HepG2 (cell line): ENCODE results near the gene OTOP2. TPM values are rescaled to one million over a fixed set of nuclear protein-coding genes. Genes with fewer than 3 reads are reported as not detected.

Experiments
- CREM ChIP-seq, 2 experiments: sonication (generic) in 1 of 2; formaldehyde crosslinking in 1 of 2; IDR thresholded peaks; 2 replicates each; pipeline versions ENCODE4 v1.4.0 to v1.6.1; 2016 to 2020; ENCODE audit warnings: antibody characterized with exemption in 1 of 2, mild to moderate bottlenecking in 1 of 2, missing genetic modification reagents in 1 of 2
- MIER2 ChIP-seq: IDR thresholded peaks from 2 replicates; pipeline ENCODE4 v1.6.1; 2016; ENCODE audit warnings: missing biosample characterization, missing genetic modification reagents
- NFKB2 ChIP-seq: sonication (generic); formaldehyde crosslinking; IDR thresholded peaks from 2 replicates; pipeline ENCODE4 v1.4.0; 2020; ENCODE audit warnings: missing genetic modification reagents, borderline replicate concordance
- NRL ChIP-seq: sonication (generic); formaldehyde crosslinking; IDR thresholded peaks from 2 replicates; pipeline ENCODE4 v1.5.0; 2020; ENCODE audit warnings: missing genetic modification reagents, mild to moderate bottlenecking, moderate library complexity, borderline replicate concordance
- PRMT3 ChIP-seq: sonication (generic); formaldehyde crosslinking; IDR thresholded peaks from 2 replicates; pipeline ENCODE4 v1.8.1; 2022; ENCODE audit warnings: low read depth, mild to moderate bottlenecking, moderate library complexity, missing genetic modification reagents, borderline replicate concordance
- RELA ChIP-seq: sonication (generic); formaldehyde crosslinking; IDR thresholded peaks from 2 replicates; pipeline ENCODE4 v1.4.0; 2020; ENCODE audit warnings: missing genetic modification reagents
- SMC3 ChIP-seq: IDR thresholded peaks from 2 replicates; pipeline ENCODE4 v1.6.1; 2011; ENCODE audit warnings: low read length, improper control_type of control experiment
- THYN1 ChIP-seq: sonication (generic); formaldehyde crosslinking; IDR thresholded peaks from 2 replicates; pipeline ENCODE4 v1.8.1; 2023; ENCODE audit warnings: low read depth, mild to moderate bottlenecking, moderate library complexity, missing genetic modification reagents, borderline replicate concordance
- YY1 ChIP-seq: IDR thresholded peaks from 2 replicates; pipeline ENCODE4 v1.6.1; 2011; ENCODE audit warnings: low read length, low read depth, moderate library complexity, mild to moderate bottlenecking; ENCODE audit not compliant: insufficient read depth, insufficient replicate concordance
- ZKSCAN8 ChIP-seq: IDR thresholded peaks from 2 replicates; pipeline ENCODE4 v1.6.1; 2016; ENCODE audit warnings: borderline replicate concordance, missing genetic modification reagents, missing compliant biosample characterization
- ZNF274 ChIP-seq: sonication (generic); formaldehyde crosslinking; IDR thresholded peaks from 2 replicates; pipeline ENCODE4 v1.5.1; 2020; ENCODE audit warnings: mild to moderate bottlenecking, missing genetic modification reagents
- polyA plus RNA-seq, 8 experiments: library from polyadenylated mRNA; depleted of rRNA in 3 of 8; stranded (reverse) in 7 of 8; unstranded in 1 of 8; fragments of >200 nt; fragmentation: Illumina TruSeq in 4 of 8; extraction: Trizol in 4 of 8; gene quantifications; 2 replicates each; pipeline versions ENCODE4 v1.2.1 to v1.2.3, GENCODE V29; 2011 to 2016; ENCODE audit warnings: low read depth in 4 of 8, missing spikeins in 1 of 8, mixed read lengths in 1 of 8; ENCODE audit not compliant: insufficient read depth in 1 of 8
- total RNA-seq, 5 experiments: library from RNA; depleted of rRNA; stranded (reverse); fragments of >200 nt; fragmentation: Illumina TruSeq; extraction: Trizol; gene quantifications; 2 replicates each; pipeline ENCODE4 v1.2.3, GENCODE V29; 2016; ENCODE audit warnings: low read depth in 1 of 5
- TF ChIP-seq, protein P1 (sequence below): sonication (generic); formaldehyde crosslinking; IDR thresholded peaks from 2 replicates; pipeline ENCODE4 v1.4.0; 2020; ENCODE audit warnings: mild to moderate bottlenecking, missing genetic modification reagents
- TF ChIP-seq, protein P2 (sequence below): sonication (generic); formaldehyde crosslinking; IDR thresholded peaks from 2 replicates; pipeline ENCODE4 v1.4.0; 2020; ENCODE audit warnings: missing genetic modification reagents
- TF ChIP-seq, protein P3 (sequence below): sonication (generic); formaldehyde crosslinking; IDR thresholded peaks from 2 replicates; pipeline ENCODE4 v1.8.0; 2022; ENCODE audit warnings: mild to moderate bottlenecking, missing genetic modification reagents, moderate library complexity
- TF ChIP-seq, protein P4 (sequence below): sonication (generic); formaldehyde crosslinking; IDR thresholded peaks from 2 replicates; pipeline ENCODE4 v1.5.1; 2020; ENCODE audit warnings: mild to moderate bottlenecking, missing genetic modification reagents, moderate library complexity
- TF ChIP-seq, protein P5 (sequence below): IDR thresholded peaks from 2 replicates; pipeline ENCODE4 v1.6.1; 2012; ENCODE audit warnings: inconsistent platforms

The OTOP2 gene
- total and polyA plus RNA-seq, 2 of the 13 experiments (the other 11 are each of a cell fraction or from before 2014, with no cell fraction given): not detected

DNA sequence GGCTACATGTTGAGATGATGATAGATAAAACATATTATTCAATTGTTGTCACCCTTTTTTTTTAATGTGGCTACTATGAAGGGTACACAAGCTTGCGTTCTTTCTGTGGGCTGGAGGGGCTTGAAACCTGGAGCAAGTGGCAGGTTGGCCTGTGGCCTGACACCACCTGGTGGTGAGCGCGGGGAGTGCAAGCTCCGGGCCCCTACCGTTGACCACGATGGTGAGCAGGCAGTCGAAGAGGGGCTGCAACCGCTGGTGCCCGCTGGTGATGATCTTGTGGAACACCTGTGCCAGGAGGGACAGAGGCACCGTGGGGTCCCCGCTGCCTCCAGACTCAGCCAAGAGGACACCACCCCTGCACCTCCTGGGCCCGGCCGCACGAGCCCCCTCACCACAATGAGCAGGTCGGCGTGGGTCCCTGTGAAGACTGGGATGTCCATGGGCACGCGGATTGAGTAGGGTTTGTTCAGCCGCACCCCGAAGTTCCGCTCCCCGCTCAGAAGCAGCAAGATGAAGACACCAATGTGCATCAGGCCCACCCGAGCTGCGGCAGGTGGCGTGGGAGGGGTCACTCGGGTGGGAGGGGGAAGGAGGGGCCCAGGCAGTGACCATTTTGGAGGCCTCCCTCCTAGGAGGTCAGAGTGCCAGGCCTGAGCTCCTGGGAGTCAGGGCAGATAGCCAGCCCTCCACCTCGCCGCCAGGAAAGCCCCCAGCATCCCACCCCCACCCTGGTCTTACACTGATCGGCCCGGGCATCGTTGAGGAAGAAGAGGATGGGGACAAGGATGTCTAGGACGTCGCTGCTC lies 34.1 kb downstream of the OTOP2 start (continued):
- TF ChIP-seq, protein P1, sequence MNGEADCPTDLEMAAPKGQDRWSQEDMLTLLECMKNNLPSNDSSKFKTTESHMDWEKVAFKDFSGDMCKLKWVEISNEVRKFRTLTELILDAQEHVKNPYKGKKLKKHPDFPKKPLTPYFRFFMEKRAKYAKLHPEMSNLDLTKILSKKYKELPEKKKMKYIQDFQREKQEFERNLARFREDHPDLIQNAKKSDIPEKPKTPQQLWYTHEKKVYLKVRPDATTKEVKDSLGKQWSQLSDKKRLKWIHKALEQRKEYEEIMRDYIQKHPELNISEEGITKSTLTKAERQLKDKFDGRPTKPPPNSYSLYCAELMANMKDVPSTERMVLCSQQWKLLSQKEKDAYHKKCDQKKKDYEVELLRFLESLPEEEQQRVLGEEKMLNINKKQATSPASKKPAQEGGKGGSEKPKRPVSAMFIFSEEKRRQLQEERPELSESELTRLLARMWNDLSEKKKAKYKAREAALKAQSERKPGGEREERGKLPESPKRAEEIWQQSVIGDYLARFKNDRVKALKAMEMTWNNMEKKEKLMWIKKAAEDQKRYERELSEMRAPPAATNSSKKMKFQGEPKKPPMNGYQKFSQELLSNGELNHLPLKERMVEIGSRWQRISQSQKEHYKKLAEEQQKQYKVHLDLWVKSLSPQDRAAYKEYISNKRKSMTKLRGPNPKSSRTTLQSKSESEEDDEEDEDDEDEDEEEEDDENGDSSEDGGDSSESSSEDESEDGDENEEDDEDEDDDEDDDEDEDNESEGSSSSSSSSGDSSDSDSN: no peak
- no peak for TF ChIP-seq ZKSCAN8 (CRISPR knock-in tag)
- no peak for TF ChIP-seq CREM (IDR thresholded peaks at IDR 0.05)
- no peak for TF ChIP-seq CREM (CRISPR knock-in tag; IDR thresholded peaks at IDR 0.05)
- TF ChIP-seq, protein P2, sequence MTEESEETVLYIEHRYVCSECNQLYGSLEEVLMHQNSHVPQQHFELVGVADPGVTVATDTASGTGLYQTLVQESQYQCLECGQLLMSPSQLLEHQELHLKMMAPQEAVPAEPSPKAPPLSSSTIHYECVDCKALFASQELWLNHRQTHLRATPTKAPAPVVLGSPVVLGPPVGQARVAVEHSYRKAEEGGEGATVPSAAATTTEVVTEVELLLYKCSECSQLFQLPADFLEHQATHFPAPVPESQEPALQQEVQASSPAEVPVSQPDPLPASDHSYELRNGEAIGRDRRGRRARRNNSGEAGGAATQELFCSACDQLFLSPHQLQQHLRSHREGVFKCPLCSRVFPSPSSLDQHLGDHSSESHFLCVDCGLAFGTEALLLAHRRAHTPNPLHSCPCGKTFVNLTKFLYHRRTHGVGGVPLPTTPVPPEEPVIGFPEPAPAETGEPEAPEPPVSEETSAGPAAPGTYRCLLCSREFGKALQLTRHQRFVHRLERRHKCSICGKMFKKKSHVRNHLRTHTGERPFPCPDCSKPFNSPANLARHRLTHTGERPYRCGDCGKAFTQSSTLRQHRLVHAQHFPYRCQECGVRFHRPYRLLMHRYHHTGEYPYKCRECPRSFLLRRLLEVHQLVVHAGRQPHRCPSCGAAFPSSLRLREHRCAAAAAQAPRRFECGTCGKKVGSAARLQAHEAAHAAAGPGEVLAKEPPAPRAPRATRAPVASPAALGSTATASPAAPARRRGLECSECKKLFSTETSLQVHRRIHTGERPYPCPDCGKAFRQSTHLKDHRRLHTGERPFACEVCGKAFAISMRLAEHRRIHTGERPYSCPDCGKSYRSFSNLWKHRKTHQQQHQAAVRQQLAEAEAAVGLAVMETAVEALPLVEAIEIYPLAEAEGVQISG (CRISPR knock-in tag): 0 out of 2 replicates have a peak, but pooled peaks have one; percentile 14
- TF ChIP-seq RELA (CRISPR knock-in tag): 0 out of 2 replicates have a peak, but pooled peaks have one; percentile 57
- TF ChIP-seq THYN1 (CRISPR knock-in tag): no peak
- TF ChIP-seq PRMT3 (CRISPR knock-in tag): no peak
- TF ChIP-seq, protein P3, sequence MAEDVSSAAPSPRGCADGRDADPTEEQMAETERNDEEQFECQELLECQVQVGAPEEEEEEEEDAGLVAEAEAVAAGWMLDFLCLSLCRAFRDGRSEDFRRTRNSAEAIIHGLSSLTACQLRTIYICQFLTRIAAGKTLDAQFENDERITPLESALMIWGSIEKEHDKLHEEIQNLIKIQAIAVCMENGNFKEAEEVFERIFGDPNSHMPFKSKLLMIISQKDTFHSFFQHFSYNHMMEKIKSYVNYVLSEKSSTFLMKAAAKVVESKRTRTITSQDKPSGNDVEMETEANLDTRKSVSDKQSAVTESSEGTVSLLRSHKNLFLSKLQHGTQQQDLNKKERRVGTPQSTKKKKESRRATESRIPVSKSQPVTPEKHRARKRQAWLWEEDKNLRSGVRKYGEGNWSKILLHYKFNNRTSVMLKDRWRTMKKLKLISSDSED (CRISPR knock-in tag): no peak
- TF ChIP-seq NFKB2: peak; percentile 40; the same call in 1 of the 2 replicates
- no peak for TF ChIP-seq ZNF274 (CRISPR knock-in tag)
- TF ChIP-seq, protein P4, sequence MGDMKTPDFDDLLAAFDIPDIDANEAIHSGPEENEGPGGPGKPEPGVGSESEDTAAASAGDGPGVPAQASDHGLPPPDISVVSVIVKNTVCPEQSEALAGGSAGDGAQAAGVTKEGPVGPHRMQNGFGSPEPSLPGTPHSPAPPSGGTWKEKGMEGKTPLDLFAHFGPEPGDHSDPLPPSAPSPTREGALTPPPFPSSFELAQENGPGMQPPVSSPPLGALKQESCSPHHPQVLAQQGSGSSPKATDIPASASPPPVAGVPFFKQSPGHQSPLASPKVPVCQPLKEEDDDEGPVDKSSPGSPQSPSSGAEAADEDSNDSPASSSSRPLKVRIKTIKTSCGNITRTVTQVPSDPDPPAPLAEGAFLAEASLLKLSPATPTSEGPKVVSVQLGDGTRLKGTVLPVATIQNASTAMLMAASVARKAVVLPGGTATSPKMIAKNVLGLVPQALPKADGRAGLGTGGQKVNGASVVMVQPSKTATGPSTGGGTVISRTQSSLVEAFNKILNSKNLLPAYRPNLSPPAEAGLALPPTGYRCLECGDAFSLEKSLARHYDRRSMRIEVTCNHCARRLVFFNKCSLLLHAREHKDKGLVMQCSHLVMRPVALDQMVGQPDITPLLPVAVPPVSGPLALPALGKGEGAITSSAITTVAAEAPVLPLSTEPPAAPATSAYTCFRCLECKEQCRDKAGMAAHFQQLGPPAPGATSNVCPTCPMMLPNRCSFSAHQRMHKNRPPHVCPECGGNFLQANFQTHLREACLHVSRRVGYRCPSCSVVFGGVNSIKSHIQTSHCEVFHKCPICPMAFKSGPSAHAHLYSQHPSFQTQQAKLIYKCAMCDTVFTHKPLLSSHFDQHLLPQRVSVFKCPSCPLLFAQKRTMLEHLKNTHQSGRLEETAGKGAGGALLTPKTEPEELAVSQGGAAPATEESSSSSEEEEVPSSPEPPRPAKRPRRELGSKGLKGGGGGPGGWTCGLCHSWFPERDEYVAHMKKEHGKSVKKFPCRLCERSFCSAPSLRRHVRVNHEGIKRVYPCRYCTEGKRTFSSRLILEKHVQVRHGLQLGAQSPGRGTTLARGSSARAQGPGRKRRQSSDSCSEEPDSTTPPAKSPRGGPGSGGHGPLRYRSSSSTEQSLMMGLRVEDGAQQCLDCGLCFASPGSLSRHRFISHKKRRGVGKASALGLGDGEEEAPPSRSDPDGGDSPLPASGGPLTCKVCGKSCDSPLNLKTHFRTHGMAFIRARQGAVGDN (CRISPR knock-in tag): peak; percentile 6; the same call in 1 of the 2 replicates
- TF ChIP-seq MIER2: 0 out of 2 replicates have a peak, but pooled peaks have one; percentile 41
- TF ChIP-seq, protein P5, sequence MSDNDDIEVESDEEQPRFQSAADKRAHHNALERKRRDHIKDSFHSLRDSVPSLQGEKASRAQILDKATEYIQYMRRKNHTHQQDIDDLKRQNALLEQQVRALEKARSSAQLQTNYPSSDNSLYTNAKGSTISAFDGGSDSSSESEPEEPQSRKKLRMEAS: peak; percentile 51; the same call in 1 of the 2 replicates
- peak; percentile 41 for TF ChIP-seq YY1
- peak; percentile 14; the same call in 1 of the 2 replicates for TF ChIP-seq NRL (CRISPR knock-in tag)
- peak; percentile 76 for TF ChIP-seq SMC3
